HG03565 (cell line): ENCODE measurements around the gene WAC.
"Not testable (repeated sequence)": the region's sequence is repeated elsewhere in the genome, so short reads cannot be mapped to it uniquely, and the experiment has no call there.

ENCODE experiments used
- ATAC-seq: cut with Tn5 transposase; IDR thresholded peaks from one replicate; pipeline ENCODE4 v1.9.1; 2021; ENCODE audit warnings: mild to moderate bottlenecking, moderate library complexity; ENCODE audit not compliant: unreplicated experiment

WAC gene, protein sequence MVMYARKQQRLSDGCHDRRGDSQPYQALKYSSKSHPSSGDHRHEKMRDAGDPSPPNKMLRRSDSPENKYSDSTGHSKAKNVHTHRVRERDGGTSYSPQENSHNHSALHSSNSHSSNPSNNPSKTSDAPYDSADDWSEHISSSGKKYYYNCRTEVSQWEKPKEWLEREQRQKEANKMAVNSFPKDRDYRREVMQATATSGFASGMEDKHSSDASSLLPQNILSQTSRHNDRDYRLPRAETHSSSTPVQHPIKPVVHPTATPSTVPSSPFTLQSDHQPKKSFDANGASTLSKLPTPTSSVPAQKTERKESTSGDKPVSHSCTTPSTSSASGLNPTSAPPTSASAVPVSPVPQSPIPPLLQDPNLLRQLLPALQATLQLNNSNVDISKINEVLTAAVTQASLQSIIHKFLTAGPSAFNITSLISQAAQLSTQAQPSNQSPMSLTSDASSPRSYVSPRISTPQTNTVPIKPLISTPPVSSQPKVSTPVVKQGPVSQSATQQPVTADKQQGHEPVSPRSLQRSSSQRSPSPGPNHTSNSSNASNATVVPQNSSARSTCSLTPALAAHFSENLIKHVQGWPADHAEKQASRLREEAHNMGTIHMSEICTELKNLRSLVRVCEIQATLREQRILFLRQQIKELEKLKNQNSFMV

DNA sequence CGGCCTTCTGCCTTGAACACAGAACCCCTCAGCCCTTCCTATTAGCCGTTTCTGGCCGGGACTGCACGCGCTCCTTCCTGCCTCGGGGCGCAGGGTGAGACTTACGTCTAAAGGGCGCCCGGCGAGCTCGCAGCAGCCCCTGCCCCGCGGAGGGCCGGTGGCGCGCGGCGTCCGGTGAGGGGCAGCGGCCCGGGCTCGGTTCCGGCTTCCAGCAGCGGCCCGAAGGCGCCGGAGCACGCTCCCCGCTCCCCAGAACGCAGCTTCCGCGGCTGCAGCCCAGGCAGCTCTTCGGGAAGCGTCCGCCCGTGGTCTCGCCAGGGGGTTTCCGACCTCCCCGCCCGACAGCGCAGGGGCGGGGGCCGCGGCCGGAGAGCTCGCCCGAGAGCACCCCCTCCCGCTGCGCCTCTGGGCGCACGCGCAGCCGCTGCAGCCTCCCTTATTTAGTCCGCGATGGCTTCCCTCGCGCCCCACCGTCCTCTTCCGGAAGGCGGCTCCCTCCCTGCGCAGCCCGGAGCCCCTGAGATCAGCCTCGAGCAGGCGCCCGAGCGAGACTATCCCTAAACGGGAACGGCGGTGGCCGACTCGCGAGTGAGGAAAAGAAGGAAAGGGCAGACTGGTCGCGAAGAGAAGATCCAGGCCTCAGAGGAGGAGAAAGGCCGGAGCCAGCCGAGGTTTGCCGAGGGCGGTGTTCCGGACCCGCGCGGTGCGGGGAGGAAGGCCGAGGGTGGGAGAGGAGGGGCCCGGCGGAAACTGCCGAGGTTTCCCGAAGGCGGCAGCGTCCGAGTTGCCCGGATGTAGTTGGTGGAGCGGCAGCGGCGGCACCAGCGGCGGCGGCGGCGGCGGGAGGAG lies at the start of gene WAC:
TSS of gene WAC (plus strand) at position 782 of the 849 bp plus-strand sequence. CDS start 462 bp downstream, outside the sequence.
- peak; percentile 75 for ATAC-seq

DNA sequence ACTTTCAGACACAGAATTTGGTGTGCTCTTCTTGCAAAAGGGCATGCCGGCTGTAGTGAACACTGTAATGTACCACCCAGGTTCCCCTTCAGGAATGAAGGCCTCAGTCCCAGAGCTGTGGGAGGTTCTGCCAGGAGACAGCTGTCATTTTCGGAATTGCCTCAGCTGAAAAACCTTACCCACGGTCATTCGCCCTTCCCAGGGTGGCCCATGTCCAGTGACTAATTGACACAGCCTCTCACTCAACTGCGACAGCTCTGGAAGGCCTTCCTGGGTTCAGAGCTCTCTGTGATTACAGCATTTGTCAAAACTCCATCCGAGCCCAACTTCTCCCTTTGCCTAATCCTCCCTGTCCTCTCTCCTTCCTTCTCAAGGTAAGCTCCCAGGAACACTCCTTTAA lies 43.7 kb upstream of the WAC start:
- no peak for ATAC-seq

- not testable (repeated sequence) for ATAC-seq
Observed at GRCh38 chr10:28490256-28490865, 42.6 kb upstream of the WAC start.

- ATAC-seq: no peak
Observed at GRCh38 chr10:28492116-28492920, 40.6 kb upstream of the WAC start.

DNA sequence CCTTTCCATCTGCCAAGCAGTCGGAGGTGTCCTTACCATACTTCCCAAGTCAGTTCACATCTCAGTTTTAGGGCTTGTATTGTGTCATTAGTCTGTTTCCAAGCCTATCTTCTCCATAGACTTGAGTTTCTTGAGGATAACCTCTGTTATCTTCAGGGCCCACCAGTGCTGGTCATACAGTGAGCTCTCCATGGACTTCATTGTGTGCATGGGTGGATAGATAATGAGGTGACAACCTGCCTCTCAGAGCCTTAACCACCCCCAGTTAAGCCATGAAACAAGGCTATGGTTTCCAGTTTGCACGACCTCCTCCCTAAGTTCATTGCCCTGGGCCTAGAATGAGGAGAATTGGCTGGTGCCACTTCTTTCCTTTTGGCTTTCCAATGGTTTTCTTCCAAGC lies 38.5 kb upstream of the WAC start:
- ATAC-seq: no peak

DNA sequence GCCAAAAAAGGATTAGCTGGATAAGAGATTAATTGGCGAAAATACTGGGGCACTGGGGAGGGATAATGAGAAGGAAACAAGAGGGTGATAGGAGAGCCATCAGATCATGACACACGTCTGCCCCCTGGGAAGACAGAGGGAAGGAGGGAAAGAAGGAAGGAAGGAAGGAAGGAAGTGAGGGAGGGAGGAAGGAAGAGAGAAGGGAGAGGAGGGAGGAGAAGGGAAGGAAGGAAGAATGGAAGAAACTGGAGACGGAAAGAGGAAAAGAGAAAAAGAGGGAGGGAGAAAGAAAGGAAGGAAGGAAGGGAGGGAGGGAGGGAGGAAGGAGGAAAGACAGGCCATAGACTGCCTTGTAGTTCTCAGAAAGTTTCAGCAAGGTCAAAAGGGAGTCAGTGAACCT lies 37.8 kb upstream of the WAC start:
- no peak for ATAC-seq

GRCh38 chr10:28496017-28496416 lies 36.9 kb upstream of the WAC start:
- ATAC-seq: no peak

DNA sequence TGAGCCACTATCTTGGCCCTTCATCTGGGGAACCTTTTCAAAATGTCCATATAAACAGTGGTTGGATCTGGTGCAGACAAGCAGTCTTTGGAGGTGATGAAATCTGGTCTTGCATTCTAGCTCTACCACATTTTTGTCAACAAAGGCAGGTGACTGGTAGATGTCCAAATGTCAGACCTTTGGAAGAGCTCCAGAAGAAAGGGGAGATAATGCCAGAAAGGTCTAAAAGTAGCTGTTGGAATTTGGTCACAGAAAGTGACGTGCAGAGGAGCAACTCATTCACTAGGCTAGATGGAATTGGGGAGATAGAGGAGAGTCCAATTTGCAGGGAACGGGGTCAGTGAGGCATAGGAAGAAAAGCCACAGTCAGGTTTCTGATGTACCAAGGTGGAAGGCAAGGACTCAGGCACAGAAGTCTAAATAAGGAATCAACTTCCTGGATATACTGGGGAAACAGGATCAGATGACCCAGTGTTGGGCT lies 36.4 kb upstream of the WAC start:
- ATAC-seq: no peak

DNA sequence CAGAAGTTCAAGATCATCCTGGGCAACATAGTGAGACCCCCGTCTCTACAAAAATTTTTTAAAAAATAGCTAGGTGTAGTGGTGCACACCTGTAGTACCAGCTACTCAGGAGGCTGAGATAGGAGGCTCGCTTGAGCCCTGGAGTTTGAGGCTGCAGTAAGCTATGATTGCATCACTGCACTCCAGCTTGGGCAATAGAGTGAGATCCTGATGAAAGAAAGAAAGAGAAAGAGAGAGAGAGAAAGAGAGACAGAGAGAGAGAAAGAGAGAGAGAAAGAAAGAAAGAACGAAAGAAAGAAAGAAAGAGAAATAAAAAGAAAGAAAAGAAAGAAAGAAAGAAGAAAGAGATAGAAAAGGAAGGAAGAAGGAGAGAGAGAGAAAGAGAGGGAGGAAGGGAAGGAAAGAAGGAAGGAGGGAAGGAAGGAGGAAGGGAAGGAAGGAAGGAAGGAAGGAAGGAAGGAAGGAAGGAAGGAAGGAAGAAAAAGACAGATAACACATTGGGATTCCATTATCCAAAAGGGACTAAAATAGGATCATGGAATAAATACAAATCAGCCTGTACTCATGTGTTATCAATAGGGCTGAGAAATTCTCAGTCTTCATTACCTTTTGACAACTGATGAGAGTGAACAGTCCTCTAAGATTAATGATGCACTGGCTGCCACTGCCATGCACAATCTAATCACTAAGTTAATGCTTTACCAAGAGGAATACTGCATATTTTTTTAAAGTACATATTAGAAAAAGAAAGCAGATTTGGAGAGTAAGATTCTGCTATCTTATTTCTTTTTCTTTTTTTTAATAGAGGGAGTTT lies 35.4 kb upstream of the WAC start:
- no peak for ATAC-seq

- not testable (repeated sequence) for ATAC-seq
Observed at GRCh38 chr10:28500203-28500602, 32.7 kb upstream of the WAC start.

- no peak for ATAC-seq
Observed at GRCh38 chr10:28503114-28503513, 29.8 kb upstream of the WAC start.

DNA sequence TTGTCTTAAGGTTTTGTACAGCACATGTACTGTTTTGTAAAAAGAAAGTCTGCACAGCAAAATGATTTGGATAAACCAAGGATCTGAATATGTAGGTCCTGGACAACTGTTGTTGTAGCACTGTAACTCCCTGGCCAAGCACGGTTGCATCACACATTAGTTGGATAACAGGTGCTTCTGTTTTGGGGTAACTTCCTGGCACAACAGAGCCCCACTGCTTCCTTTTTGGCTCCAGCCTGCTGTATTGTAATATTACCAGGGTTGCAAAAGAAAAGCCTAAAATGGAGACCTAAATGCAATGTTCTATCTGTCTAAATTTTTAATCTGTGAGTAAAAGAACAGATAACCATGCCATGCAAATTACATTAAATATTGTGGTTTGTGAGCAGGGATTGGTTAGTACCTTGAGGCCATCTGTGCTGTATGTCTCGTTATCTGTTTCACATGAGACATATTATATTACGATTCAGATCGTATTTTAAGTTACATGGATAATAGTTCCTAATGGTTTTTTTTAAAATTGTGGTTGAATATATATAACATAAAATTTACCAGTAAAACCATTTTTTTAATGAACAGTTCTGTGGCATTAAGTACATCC lies 27.5 kb upstream of the WAC start:
- no peak for ATAC-seq

DNA sequence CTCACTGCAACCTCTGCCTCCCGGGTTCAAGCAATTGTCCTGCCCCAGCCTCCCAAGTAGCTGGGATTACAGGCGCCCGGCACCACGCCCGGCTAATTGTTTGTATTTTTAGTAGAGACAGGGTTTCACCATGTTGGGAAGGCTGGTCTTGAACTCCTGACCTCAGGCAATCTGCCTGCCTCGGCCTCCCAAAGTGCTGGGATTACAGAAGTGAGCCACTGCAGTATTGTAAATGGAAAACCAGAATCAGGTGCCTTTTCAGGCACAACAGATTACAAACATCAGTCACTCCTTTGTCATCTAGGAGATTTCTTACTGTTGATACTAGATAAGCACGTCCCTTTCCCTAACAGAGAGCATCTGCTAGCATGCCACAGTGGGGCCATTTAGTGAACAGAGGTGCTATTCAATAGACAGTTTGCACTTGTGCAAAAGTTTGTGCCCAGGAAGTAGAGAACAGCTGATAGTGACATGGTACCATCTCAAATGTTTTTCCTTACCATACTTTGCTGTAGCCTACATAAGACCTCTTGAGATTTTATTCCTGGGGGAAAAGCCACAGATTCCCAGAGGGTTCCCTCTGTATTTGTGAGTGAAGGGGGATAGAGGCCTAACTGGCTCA lies 24.5 kb upstream of the WAC start:
- no peak for ATAC-seq

GRCh38 chr10:28509286-28509685 lies 23.6 kb upstream of the WAC start:
- ATAC-seq: no peak

- no peak for ATAC-seq
Observed at GRCh38 chr10:28514648-28515047, 18.3 kb upstream of the WAC start.

GRCh38 chr10:28520346-28520745 lies 12.6 kb upstream of the WAC start:
- no peak for ATAC-seq

GRCh38 chr10:28520828-28521227 lies 12.1 kb upstream of the WAC start:
- ATAC-seq: not testable (repeated sequence)

- ATAC-seq: not testable (repeated sequence)
Observed at GRCh38 chr10:28521961-28522360, 11.0 kb upstream of the WAC start.
